Measurements from ENCODE around the gene TCEA2.

Gene TCEA2

GRCh38 chr20:64119681-64120341, 56.8 kb downstream of the TCEA2 start:
- DNase-seq: no peak
- Mint-ChIP-seq H3K27ac (peak overlapping the region; percentile 81), H3K4me1 (peaks cover 8 to 10% of the 10 kb centered on the region in 2 donors), H3K27me3 (peaks cover 9 to 18% of the 10 kb centered on the region in 2 donors), H3K4me3 (peak overlapping the region; percentile 67 to 77), H3K36me3 (no peaks in the 10 kb centered on the region), H3K9me3 (no peaks in the 10 kb centered on the region)
- ATAC-seq (replicated peaks): peak; percentile 35 to 39

GRCh38 chr20:64121586-64121985, 58.6 kb downstream of the TCEA2 start:
- ATAC-seq (replicated peaks): no peak
- Mint-ChIP-seq H3K36me3 (no peaks in the 10 kb centered on the region), H3K4me1 (peaks cover 8 to 10% of the 10 kb centered on the region in 2 donors), H3K27ac (no peak overlapping the region), H3K9me3 (no peaks in the 10 kb centered on the region), H3K4me3 (no peak overlapping the region), H3K27me3 (peaks cover 9 to 18% of the 10 kb centered on the region in 2 donors)
- no peak for DNase-seq

Measured in stimulated activated naive B cell treated with anti-CD40 and anti-IgM and Interleukin-4, amounts not matched to agents 10 μg/mL and 1 μg/mL and 100 μg/mL, for 72 hours (primary cell).